PC-9 (cell line): ENCODE data around the gene RAB3GAP2.

Experiments used
- EZH2 ChIP-seq: fragments of 200-600 bp; sonication (generic); IDR thresholded peaks from 2 replicates; pipeline ENCODE4 v1.8.0; 2017; ENCODE audit warnings: antibody characterized with exemption, low read depth
- TF ChIP-seq, protein P1 (sequence below): fragments of 200-600 bp; sonication (generic); conservative IDR thresholded peaks from 2 replicates; pipeline ENCODE4 v1.6.1; 2017; ENCODE audit warnings: mixed run types, antibody characterized with exemption, mild to moderate bottlenecking, moderate library complexity

- TF ChIP-seq, protein P1, sequence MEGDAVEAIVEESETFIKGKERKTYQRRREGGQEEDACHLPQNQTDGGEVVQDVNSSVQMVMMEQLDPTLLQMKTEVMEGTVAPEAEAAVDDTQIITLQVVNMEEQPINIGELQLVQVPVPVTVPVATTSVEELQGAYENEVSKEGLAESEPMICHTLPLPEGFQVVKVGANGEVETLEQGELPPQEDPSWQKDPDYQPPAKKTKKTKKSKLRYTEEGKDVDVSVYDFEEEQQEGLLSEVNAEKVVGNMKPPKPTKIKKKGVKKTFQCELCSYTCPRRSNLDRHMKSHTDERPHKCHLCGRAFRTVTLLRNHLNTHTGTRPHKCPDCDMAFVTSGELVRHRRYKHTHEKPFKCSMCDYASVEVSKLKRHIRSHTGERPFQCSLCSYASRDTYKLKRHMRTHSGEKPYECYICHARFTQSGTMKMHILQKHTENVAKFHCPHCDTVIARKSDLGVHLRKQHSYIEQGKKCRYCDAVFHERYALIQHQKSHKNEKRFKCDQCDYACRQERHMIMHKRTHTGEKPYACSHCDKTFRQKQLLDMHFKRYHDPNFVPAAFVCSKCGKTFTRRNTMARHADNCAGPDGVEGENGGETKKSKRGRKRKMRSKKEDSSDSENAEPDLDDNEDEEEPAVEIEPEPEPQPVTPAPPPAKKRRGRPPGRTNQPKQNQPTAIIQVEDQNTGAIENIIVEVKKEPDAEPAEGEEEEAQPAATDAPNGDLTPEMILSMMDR = no peak
- TF ChIP-seq EZH2 = no peak
Observed at GRCh38 chr1:220249522-220249921, 22.7 kb downstream of the RAB3GAP2 start.
